Calu3 (cell line): ENCODE results near the gene YWHAH. TPM values are rescaled to one million over a fixed set of nuclear protein-coding genes. Genes with fewer than 3 reads are reported as not detected.

Experiments
- BruUV-seq: library from RNA; stranded (reverse); fragments of 400-500 nt; replicated peaks from 2 replicates; lab custom pipeline; 2021; lab: Mats Ljungman, UMichigan
- CTCF ChIA-PET: fragments of 300-600 bp; sonication (Branson Sonifier 250); formaldehyde crosslinking; loops from one replicate; lab custom pipeline; 2022; ENCODE audit warnings: antibody characterized with exemption; lab: Charles Lee
- DNase-seq: peaks from one replicate; pipeline ENCODE4 v3.0.0; 2022
- H3K27ac Mint-ChIP-seq: one replicate; pipeline ENCODE4 v1.8.0; 2022; ENCODE audit warnings: mixed read lengths; ENCODE audit not compliant: unreplicated experiment
- H3K27me3 Mint-ChIP-seq: one replicate; pipeline ENCODE4 v1.8.0; 2022; ENCODE audit warnings: mixed read lengths; ENCODE audit not compliant: unreplicated experiment
- H3K36me3 Mint-ChIP-seq: one replicate; pipeline ENCODE4 v1.8.0; 2022; ENCODE audit warnings: mild to moderate bottlenecking, moderate library complexity, mixed read lengths; ENCODE audit not compliant: insufficient read depth, unreplicated experiment
- H3K4me1 Mint-ChIP-seq: one replicate; pipeline ENCODE4 v1.8.0; 2022; ENCODE audit warnings: mild to moderate bottlenecking, low read depth, mixed read lengths; ENCODE audit not compliant: unreplicated experiment
- H3K4me3 Mint-ChIP-seq: one replicate; pipeline ENCODE4 v1.8.0; 2022; ENCODE audit warnings: mild to moderate bottlenecking, low read depth, moderate library complexity, mixed read lengths; ENCODE audit not compliant: unreplicated experiment
- H3K9me3 Mint-ChIP-seq: one replicate; pipeline ENCODE4 v1.8.0; 2022; ENCODE audit warnings: low read depth, mixed read lengths; ENCODE audit not compliant: unreplicated experiment
- CTCF ChIP-seq: fragments of 200-600 bp; IDR thresholded peaks from one replicate; pipeline ENCODE4 v1.8.0; 2022; ENCODE audit warnings: antibody characterized with exemption; ENCODE audit not compliant: unreplicated experiment
- intact Hi-C: fragments of 100-400 bp; cut with micrococcal nuclease; formaldehyde crosslinking; loops from one replicate; pipeline ENCODE4 v1.10.0; 2022; ENCODE audit not compliant: unreplicated experiment
- total RNA-seq: library from RNA; stranded (reverse); gene quantifications from 2 replicates; pipeline ENCODE4 v1.2.3, GENCODE V29; 2022

YWHAH gene
- total RNA-seq, 1 experiment from 2014 or later = 197 TPM

- no TSS peak for BruUV-seq
- H3K4me1 Mint-ChIP-seq = peaks cover 18% of the 10 kb centered on the region
- no peak for DNase-seq
- intact Hi-C loops = loop anchor here (5.0 to 10.0 kb wide), 4 partner anchors 52 to 280 kb away; partner anchors contain the start of genes DEPDC5 and PRR14L
- H3K4me3 Mint-ChIP-seq = peak overlapping the region; percentile 17
- no peaks in the 10 kb centered on the region for H3K9me3 Mint-ChIP-seq
- CTCF ChIA-PET = interaction anchor here (0.6 to 1.0 kb wide), 4 partner anchors 23 to 282 kb away, joined by 3 to 5 read pairs (median 4); no protein-coding TSS in a partner anchor
- no peak for TF ChIP-seq CTCF
- H3K36me3 Mint-ChIP-seq = peaks cover 14% of the 10 kb centered on the region
- peak overlapping the region; percentile 16 for H3K27ac Mint-ChIP-seq
- H3K27me3 Mint-ChIP-seq = no peaks in the 10 kb centered on the region
Measured at GRCh38 chr22:31947296-31947695, 3.0 kb downstream of the YWHAH start.

GRCh38 chr22:31948002-31948401 lies 3.7 kb downstream of the YWHAH start:
- CTCF ChIA-PET = interaction anchor here (0.6 kb wide), 2 partner anchors 21 to 127 kb away, joined by 3 to 4 read pairs; no protein-coding TSS in a partner anchor
- intact Hi-C loops = loop anchor here (5.0 to 10.0 kb wide), 4 partner anchors 53 to 281 kb away; partner anchors contain the start of genes DEPDC5 and PRR14L
- Mint-ChIP-seq H3K27ac (no peak overlapping the region), H3K4me1 (peaks cover 25% of the 10 kb centered on the region), H3K36me3 (peaks cover 14% of the 10 kb centered on the region), H3K9me3 (no peaks in the 10 kb centered on the region), H3K27me3 (no peaks in the 10 kb centered on the region), H3K4me3 (no peak overlapping the region)
- no TSS peak for BruUV-seq
- TF ChIP-seq CTCF = no peak
- no peak for DNase-seq

- CTCF ChIA-PET = interaction anchor here (2.6 kb wide), 1 partner anchor 20 kb away, joined by 10 read pairs; no protein-coding TSS in a partner anchor
- H3K9me3 Mint-ChIP-seq = no peaks in the 10 kb centered on the region
- H3K27me3 Mint-ChIP-seq = no peaks in the 10 kb centered on the region
- peaks cover 48% of the 10 kb centered on the region for H3K4me1 Mint-ChIP-seq
- intact Hi-C loops = no loop called here
- TF ChIP-seq CTCF = no peak
- no TSS peak for BruUV-seq
- DNase-seq = no peak
- H3K36me3 Mint-ChIP-seq = peaks cover 14% of the 10 kb centered on the region
- no peak overlapping the region for H3K27ac Mint-ChIP-seq
- H3K4me3 Mint-ChIP-seq = no peak overlapping the region
Measured at GRCh38 chr22:31950226-31950625, 5.9 kb downstream of the YWHAH start.

- BruUV-seq = no TSS peak
- Mint-ChIP-seq H3K4me3 (peak overlapping the region; percentile 8), H3K27ac (peak overlapping the region; percentile 56), H3K36me3 (peaks cover 14% of the 10 kb centered on the region), H3K27me3 (no peaks in the 10 kb centered on the region), H3K9me3 (no peaks in the 10 kb centered on the region), H3K4me1 (peaks cover 48% of the 10 kb centered on the region)
- intact Hi-C loops = no loop called here
- DNase-seq = no peak
- CTCF ChIA-PET = interaction anchor here (2.6 kb wide), 1 partner anchor 19 kb away, joined by 10 read pairs; no protein-coding TSS in a partner anchor
- no peak for TF ChIP-seq CTCF
Measured at GRCh38 chr22:31951194-31952093, 7.1 kb downstream of the YWHAH start.
